ENCODE results near the gene NFASC.
A peak's percentile ranks its signal among the peaks of the same experiment; 100 is the strongest.

The NFASC gene

GRCh38 chr1:204885790-204886189 is 15.1 kb downstream of the NFASC start:
- Histone ChIP-seq H3K27me3 (ENCODE audit: control insufficient read depth in 1 of 2, insufficient read depth in 2 of 2, low read length in 2 of 2) (no peaks in the 10 kb centered on the region), H3K36me3 (ENCODE audit: control insufficient read depth in 2 of 2, insufficient read depth in 2 of 2, low read length in 2 of 2) (peaks cover 0 to 11% of the 10 kb centered on the region in 2 donors), H3K9me3 (ENCODE audit: control insufficient read depth in 2 of 2, low read length in 2 of 2) (no peaks in the 10 kb centered on the region), H3K27ac (ENCODE audit: low read length) (peak overlapping the region; percentile 46), H3K4me3 (ENCODE audit: low read length in 2 of 2) (peak overlapping the region in 1 of 2 donors; percentile 55), H3K9ac (ENCODE audit: low read length in 2 of 2) (no peak overlapping the region), H3K4me1 (ENCODE audit: control insufficient read depth, insufficient read depth, low read length) (peaks cover 64% of the 10 kb centered on the region)

- no peaks in the 10 kb centered on the region for H3K27me3 ChIP-seq (ENCODE audit: control insufficient read depth in 1 of 2, insufficient read depth in 2 of 2, low read length in 2 of 2)
- H3K4me1 ChIP-seq (ENCODE audit: control insufficient read depth, insufficient read depth, low read length) = peaks cover 52% of the 10 kb centered on the region
- no peak overlapping the region for H3K4me3 ChIP-seq (ENCODE audit: low read length in 2 of 2)
- no peaks in the 10 kb centered on the region for H3K9me3 ChIP-seq (ENCODE audit: control insufficient read depth in 2 of 2, low read length in 2 of 2)
- H3K36me3 ChIP-seq (ENCODE audit: control insufficient read depth in 2 of 2, insufficient read depth in 2 of 2, low read length in 2 of 2) = peaks cover 0 to 9% of the 10 kb centered on the region in 2 donors
- H3K9ac ChIP-seq (ENCODE audit: low read length in 2 of 2) = no peak overlapping the region
- no peak overlapping the region for H3K27ac ChIP-seq (ENCODE audit: low read length)
Measured at GRCh38 chr1:204887846-204888245, 17.2 kb downstream of the NFASC start.

GRCh38 chr1:204888294-204888693 is 17.6 kb downstream of the NFASC start:
- no peak overlapping the region for H3K27ac ChIP-seq (ENCODE audit: low read length)
- H3K4me3 ChIP-seq (ENCODE audit: low read length in 2 of 2) = no peak overlapping the region
- no peaks in the 10 kb centered on the region for H3K27me3 ChIP-seq (ENCODE audit: control insufficient read depth in 1 of 2, insufficient read depth in 2 of 2, low read length in 2 of 2)
- H3K36me3 ChIP-seq (ENCODE audit: control insufficient read depth in 2 of 2, insufficient read depth in 2 of 2, low read length in 2 of 2) = peaks cover 0 to 8% of the 10 kb centered on the region in 2 donors
- peaks cover 47% of the 10 kb centered on the region for H3K4me1 ChIP-seq (ENCODE audit: control insufficient read depth, insufficient read depth, low read length)
- no peaks in the 10 kb centered on the region for H3K9me3 ChIP-seq (ENCODE audit: control insufficient read depth in 2 of 2, low read length in 2 of 2)
- no peak overlapping the region for H3K9ac ChIP-seq (ENCODE audit: low read length in 2 of 2)

GRCh38 chr1:204889681-204890383 is 19.2 kb downstream of the NFASC start:
- Histone ChIP-seq H3K4me1 (ENCODE audit: control insufficient read depth, insufficient read depth, low read length) (peaks cover 38% of the 10 kb centered on the region), H3K9ac (ENCODE audit: low read length in 2 of 2) (no peak overlapping the region), H3K27ac (ENCODE audit: low read length) (no peak overlapping the region), H3K9me3 (ENCODE audit: control insufficient read depth in 2 of 2, low read length in 2 of 2) (no peaks in the 10 kb centered on the region), H3K4me3 (ENCODE audit: low read length in 2 of 2) (no peak overlapping the region), H3K27me3 (ENCODE audit: control insufficient read depth in 1 of 2, insufficient read depth in 2 of 2, low read length in 2 of 2) (no peaks in the 10 kb centered on the region), H3K36me3 (ENCODE audit: control insufficient read depth in 2 of 2, insufficient read depth in 2 of 2, low read length in 2 of 2) (no peaks in the 10 kb centered on the region)

- Histone ChIP-seq H3K4me1 (ENCODE audit: control insufficient read depth, insufficient read depth, low read length) (peaks cover 27% of the 10 kb centered on the region), H3K27me3 (ENCODE audit: control insufficient read depth in 1 of 2, insufficient read depth in 2 of 2, low read length in 2 of 2) (no peaks in the 10 kb centered on the region), H3K4me3 (ENCODE audit: low read length in 2 of 2) (no peak overlapping the region), H3K9ac (ENCODE audit: low read length in 2 of 2) (no peak overlapping the region), H3K36me3 (ENCODE audit: control insufficient read depth in 2 of 2, insufficient read depth in 2 of 2, low read length in 2 of 2) (no peaks in the 10 kb centered on the region), H3K27ac (ENCODE audit: low read length) (no peak overlapping the region), H3K9me3 (ENCODE audit: control insufficient read depth in 2 of 2, low read length in 2 of 2) (no peaks in the 10 kb centered on the region)
Measured at GRCh38 chr1:204891860-204892259, 21.2 kb downstream of the NFASC start.

GRCh38 chr1:204894031-204894430 is 23.4 kb downstream of the NFASC start:
- no peak overlapping the region for H3K27ac ChIP-seq (ENCODE audit: low read length)
- no peaks in the 10 kb centered on the region for H3K27me3 ChIP-seq (ENCODE audit: control insufficient read depth in 1 of 2, insufficient read depth in 2 of 2, low read length in 2 of 2)
- H3K36me3 ChIP-seq (ENCODE audit: control insufficient read depth in 2 of 2, insufficient read depth in 2 of 2, low read length in 2 of 2) = no peaks in the 10 kb centered on the region
- no peaks in the 10 kb centered on the region for H3K9me3 ChIP-seq (ENCODE audit: control insufficient read depth in 2 of 2, low read length in 2 of 2)
- H3K4me3 ChIP-seq (ENCODE audit: low read length in 2 of 2) = no peak overlapping the region
- no peak overlapping the region for H3K9ac ChIP-seq (ENCODE audit: low read length in 2 of 2)
- peaks cover 16% of the 10 kb centered on the region for H3K4me1 ChIP-seq (ENCODE audit: control insufficient read depth, insufficient read depth, low read length)

GRCh38 chr1:204894606-204895005 is 23.9 kb downstream of the NFASC start:
- Histone ChIP-seq H3K27ac (ENCODE audit: low read length) (no peak overlapping the region), H3K9ac (ENCODE audit: low read length in 2 of 2) (no peak overlapping the region), H3K27me3 (ENCODE audit: control insufficient read depth in 1 of 2, insufficient read depth in 2 of 2, low read length in 2 of 2) (no peaks in the 10 kb centered on the region), H3K36me3 (ENCODE audit: control insufficient read depth in 2 of 2, insufficient read depth in 2 of 2, low read length in 2 of 2) (no peaks in the 10 kb centered on the region), H3K4me1 (ENCODE audit: control insufficient read depth, insufficient read depth, low read length) (peaks cover 16% of the 10 kb centered on the region), H3K9me3 (ENCODE audit: control insufficient read depth in 2 of 2, low read length in 2 of 2) (no peaks in the 10 kb centered on the region), H3K4me3 (ENCODE audit: low read length in 2 of 2) (no peak overlapping the region)

- no peak overlapping the region for H3K4me3 ChIP-seq (ENCODE audit: low read length in 2 of 2)
- no peak overlapping the region for H3K9ac ChIP-seq (ENCODE audit: low read length in 2 of 2)
- H3K36me3 ChIP-seq (ENCODE audit: control insufficient read depth in 2 of 2, insufficient read depth in 2 of 2, low read length in 2 of 2) = no peaks in the 10 kb centered on the region
- H3K27me3 ChIP-seq (ENCODE audit: control insufficient read depth in 1 of 2, insufficient read depth in 2 of 2, low read length in 2 of 2) = no peaks in the 10 kb centered on the region
- no peak overlapping the region for H3K27ac ChIP-seq (ENCODE audit: low read length)
- no peaks in the 10 kb centered on the region for H3K9me3 ChIP-seq (ENCODE audit: control insufficient read depth in 2 of 2, low read length in 2 of 2)
- H3K4me1 ChIP-seq (ENCODE audit: control insufficient read depth, insufficient read depth, low read length) = peaks cover 10% of the 10 kb centered on the region
Measured at GRCh38 chr1:204896023-204896422, 25.4 kb downstream of the NFASC start.

- Histone ChIP-seq H3K9me3 (ENCODE audit: control insufficient read depth in 2 of 2, low read length in 2 of 2) (no peaks in the 10 kb centered on the region), H3K27ac (ENCODE audit: low read length) (no peak overlapping the region), H3K4me3 (ENCODE audit: low read length in 2 of 2) (no peak overlapping the region), H3K27me3 (ENCODE audit: control insufficient read depth in 1 of 2, insufficient read depth in 2 of 2, low read length in 2 of 2) (no peaks in the 10 kb centered on the region), H3K9ac (ENCODE audit: low read length in 2 of 2) (no peak overlapping the region), H3K36me3 (ENCODE audit: control insufficient read depth in 2 of 2, insufficient read depth in 2 of 2, low read length in 2 of 2) (no peaks in the 10 kb centered on the region), H3K4me1 (ENCODE audit: control insufficient read depth, insufficient read depth, low read length) (peaks cover 10% of the 10 kb centered on the region)
Measured at GRCh38 chr1:204896787-204897469, 26.3 kb downstream of the NFASC start.

- H3K27me3 ChIP-seq (ENCODE audit: control insufficient read depth in 1 of 2, insufficient read depth in 2 of 2, low read length in 2 of 2) = no peaks in the 10 kb centered on the region
- H3K9ac ChIP-seq (ENCODE audit: low read length in 2 of 2) = no peak overlapping the region
- H3K4me1 ChIP-seq (ENCODE audit: control insufficient read depth, insufficient read depth, low read length) = peaks cover 7% of the 10 kb centered on the region
- no peaks in the 10 kb centered on the region for H3K36me3 ChIP-seq (ENCODE audit: control insufficient read depth in 2 of 2, insufficient read depth in 2 of 2, low read length in 2 of 2)
- H3K4me3 ChIP-seq (ENCODE audit: low read length in 2 of 2) = no peak overlapping the region
- no peaks in the 10 kb centered on the region for H3K9me3 ChIP-seq (ENCODE audit: control insufficient read depth in 2 of 2, low read length in 2 of 2)
- no peak overlapping the region for H3K27ac ChIP-seq (ENCODE audit: low read length)
Measured at GRCh38 chr1:204900721-204901120, 30.1 kb downstream of the NFASC start.

GRCh38 chr1:204902671-204903070 is 32.0 kb downstream of the NFASC start:
- Histone ChIP-seq H3K36me3 (ENCODE audit: control insufficient read depth in 2 of 2, insufficient read depth in 2 of 2, low read length in 2 of 2) (no peaks in the 10 kb centered on the region), H3K9me3 (ENCODE audit: control insufficient read depth in 2 of 2, low read length in 2 of 2) (no peaks in the 10 kb centered on the region), H3K4me1 (ENCODE audit: control insufficient read depth, insufficient read depth, low read length) (peaks cover 7% of the 10 kb centered on the region), H3K4me3 (ENCODE audit: low read length in 2 of 2) (no peak overlapping the region), H3K9ac (ENCODE audit: low read length in 2 of 2) (no peak overlapping the region), H3K27me3 (ENCODE audit: control insufficient read depth in 1 of 2, insufficient read depth in 2 of 2, low read length in 2 of 2) (no peaks in the 10 kb centered on the region), H3K27ac (ENCODE audit: low read length) (no peak overlapping the region)

Measured in stomach smooth muscle (tissue), 2 donors.